Skeletal muscle tissue (tissue), 4 donors: Measurements from ENCODE around the gene TUBGCP5. TPM values are rescaled to one million over a fixed set of nuclear protein-coding genes. Genes with fewer than 3 reads are reported as not detected.
"Not testable (repeated sequence)": the region's sequence is repeated elsewhere in the genome, so short reads cannot be mapped to it uniquely, and the experiment has no call there.

Experiments used
- H3K27ac ChIP-seq: one replicate; pipeline ENCODE4 v1.7.0; 2013; ENCODE audit warnings: mild to moderate bottlenecking, low read depth, low read length, inconsistent platforms
- H3K27me3 ChIP-seq, 3 donors: one replicate each; pipeline ENCODE4 v1.7.0; 2013; ENCODE audit warnings: low read length in 3 of 3; ENCODE audit not compliant: control insufficient read depth in 3 of 3, insufficient read depth in 3 of 3
- H3K36me3 ChIP-seq, 3 donors: one replicate each; pipeline ENCODE4 v1.7.0; 2013; ENCODE audit warnings: low read length in 3 of 3; ENCODE audit not compliant: control insufficient read depth in 3 of 3, insufficient read depth in 3 of 3
- H3K4me1 ChIP-seq, 3 donors: one replicate each; pipeline ENCODE4 v1.7.0; 2013; ENCODE audit warnings: low read length in 3 of 3, mild to moderate bottlenecking in 3 of 3; ENCODE audit not compliant: control insufficient read depth in 3 of 3, insufficient read depth in 3 of 3
- H3K4me3 ChIP-seq, 3 donors: one replicate each; pipeline ENCODE4 v1.7.0; 2013; ENCODE audit warnings: low read length in 3 of 3
- H3K9ac ChIP-seq, 3 donors: one replicate each; pipeline ENCODE4 v1.7.0; 2013; ENCODE audit warnings: low read length in 3 of 3, mild to moderate bottlenecking in 3 of 3, moderate library complexity in 2 of 3, low read depth in 1 of 3
- H3K9me3 ChIP-seq, 3 donors: one replicate each; pipeline ENCODE4 v1.7.0; 2013; ENCODE audit warnings: low read length in 3 of 3; ENCODE audit not compliant: control insufficient read depth in 3 of 3
- total RNA-seq: library from RNA; depleted of rRNA; stranded (reverse); fragments of >200 nt; gene quantifications from one replicate; pipeline ENCODE4 v1.2.3, GENCODE V29; 2014
- donor health status: Osteomylitis.

TUBGCP5 gene
- total RNA-seq: 24.5 TPM

GRCh38 chr15:23039143-23039916, at the start of gene TUBGCP5:
TSS of gene TUBGCP5 (minus strand) at chr15:23039569. CDS start at chr15:23039543, 26 bp downstream.
- Histone ChIP-seq H3K36me3 (peaks cover 5 to 14% (median 12%) of the 10 kb centered on the region in 3 donors), H3K4me3 (peak within 1 kb of the TSS; percentile 68 to 94 (median 87)), H3K4me1 (peaks cover 4 to 13% (median 11%) of the 10 kb centered on the region in 3 donors), H3K9ac (peak within 1 kb of the TSS; percentile 71 to 89 (median 84)), H3K27ac (peak within 1 kb of the TSS; percentile 38), H3K27me3 (no peaks in the 10 kb centered on the region), H3K9me3 (no peaks in the 10 kb centered on the region)

GRCh38 chr15:23083115-23083514, 43.7 kb upstream of the TUBGCP5 start:
- H3K36me3 ChIP-seq: no peaks in the 10 kb centered on the region

GRCh38 chr15:23081996-23082737, 42.8 kb upstream of the TUBGCP5 start:
- H3K4me1 ChIP-seq, H3K27me3 ChIP-seq, H3K4me3 ChIP-seq, H3K9me3 ChIP-seq, H3K9ac ChIP-seq, H3K36me3 ChIP-seq, H3K27ac ChIP-seq: not testable (repeated sequence)

More at GRCh38 chr15:23083115-23083514, 43.7 kb upstream of the TUBGCP5 start:
- Histone ChIP-seq H3K4me3 (no peak overlapping the region), H3K9ac (no peak overlapping the region), H3K27ac (no peak overlapping the region), H3K4me1 (no peaks in the 10 kb centered on the region), H3K9me3 (no peaks in the 10 kb centered on the region), H3K27me3 (no peaks in the 10 kb centered on the region)

GRCh38 chr15:23081271-23081670, 41.9 kb upstream of the TUBGCP5 start:
- Histone ChIP-seq H3K27ac (no peak overlapping the region), H3K4me1 (no peaks in the 10 kb centered on the region), H3K27me3 (no peaks in the 10 kb centered on the region), H3K4me3 (no peak overlapping the region), H3K9ac (no peak overlapping the region), H3K36me3 (no peaks in the 10 kb centered on the region), H3K9me3 (no peaks in the 10 kb centered on the region)

- Histone ChIP-seq H3K27ac (no peak overlapping the region), H3K4me3 (no peak overlapping the region)
Measured at GRCh38 chr15:23079766-23080165, 40.4 kb upstream of the TUBGCP5 start.

GRCh38 chr15:23075927-23076326, 36.6 kb upstream of the TUBGCP5 start:
- Histone ChIP-seq H3K4me3 (no peak overlapping the region), H3K27ac (no peak overlapping the region), H3K36me3 (no peaks in the 10 kb centered on the region)

More at GRCh38 chr15:23079766-23080165, 40.4 kb upstream of the TUBGCP5 start:
- H3K36me3 ChIP-seq: no peaks in the 10 kb centered on the region
- H3K9ac ChIP-seq: no peak overlapping the region
- H3K4me1 ChIP-seq: no peaks in the 10 kb centered on the region
- no peaks in the 10 kb centered on the region for H3K9me3 ChIP-seq
- H3K27me3 ChIP-seq: peaks cover 0 to 5% (median 0%) of the 10 kb centered on the region in 3 donors

GRCh38 chr15:23074684-23075083, 35.3 kb upstream of the TUBGCP5 start:
- Histone ChIP-seq H3K9ac (no peak overlapping the region), H3K27ac (no peak overlapping the region), H3K36me3 (no peaks in the 10 kb centered on the region), H3K27me3 (peaks cover 2 to 5% (median 3%) of the 10 kb centered on the region in 3 donors), H3K9me3 (no peaks in the 10 kb centered on the region), H3K4me3 (no peak overlapping the region), H3K4me1 (no peaks in the 10 kb centered on the region)

More at GRCh38 chr15:23075927-23076326, 36.6 kb upstream of the TUBGCP5 start:
- H3K4me1 ChIP-seq: no peaks in the 10 kb centered on the region
- H3K27me3 ChIP-seq: peaks cover 2 to 5% (median 3%) of the 10 kb centered on the region in 3 donors
- H3K9me3 ChIP-seq: no peaks in the 10 kb centered on the region
- no peak overlapping the region for H3K9ac ChIP-seq

GRCh38 chr15:23073890-23074646, 34.7 kb upstream of the TUBGCP5 start:
- H3K4me1 ChIP-seq: no peaks in the 10 kb centered on the region
- no peak overlapping the region for H3K9ac ChIP-seq
- H3K9me3 ChIP-seq: no peaks in the 10 kb centered on the region
- no peak overlapping the region for H3K4me3 ChIP-seq
- H3K36me3 ChIP-seq: no peaks in the 10 kb centered on the region
- H3K27ac ChIP-seq: no peak overlapping the region
- H3K27me3 ChIP-seq: peaks cover 2 to 5% (median 3%) of the 10 kb centered on the region in 3 donors

GRCh38 chr15:23072633-23073032, 33.3 kb upstream of the TUBGCP5 start:
- Histone ChIP-seq H3K4me1 (no peaks in the 10 kb centered on the region), H3K4me3 (no peak overlapping the region), H3K9ac (no peak overlapping the region), H3K36me3 (no peaks in the 10 kb centered on the region), H3K9me3 (no peaks in the 10 kb centered on the region), H3K27ac (no peak overlapping the region), H3K27me3 (peaks cover 2 to 5% (median 3%) of the 10 kb centered on the region in 3 donors)
